PC-3 (cell line): Measurements from ENCODE around the gene EPB41L1.

Experiments
- EZH2 ChIP-seq: fragments of 300-600 bp; sonication (generic); IDR thresholded peaks from one replicate; pipeline ENCODE4 v1.6.1; 2017; ENCODE audit warnings: antibody characterized with exemption, mild to moderate bottlenecking, low read length; ENCODE audit not compliant: unreplicated experiment
- EZH2phosphoT487 ChIP-seq: fragments of 300-600 bp; sonication (generic); IDR thresholded peaks from 2 replicates; pipeline ENCODE4 v1.6.1; 2018; ENCODE audit warnings: mild to moderate bottlenecking, antibody characterized with exemption, low read length, borderline replicate concordance
- TF ChIP-seq, protein P1 (sequence below): fragments of 300-600 bp; sonication (generic); conservative IDR thresholded peaks from 2 replicates; pipeline ENCODE4 v1.5.1; 2017; ENCODE audit warnings: antibody characterized with exemption, low read depth, mild to moderate bottlenecking, low read length

DNA sequence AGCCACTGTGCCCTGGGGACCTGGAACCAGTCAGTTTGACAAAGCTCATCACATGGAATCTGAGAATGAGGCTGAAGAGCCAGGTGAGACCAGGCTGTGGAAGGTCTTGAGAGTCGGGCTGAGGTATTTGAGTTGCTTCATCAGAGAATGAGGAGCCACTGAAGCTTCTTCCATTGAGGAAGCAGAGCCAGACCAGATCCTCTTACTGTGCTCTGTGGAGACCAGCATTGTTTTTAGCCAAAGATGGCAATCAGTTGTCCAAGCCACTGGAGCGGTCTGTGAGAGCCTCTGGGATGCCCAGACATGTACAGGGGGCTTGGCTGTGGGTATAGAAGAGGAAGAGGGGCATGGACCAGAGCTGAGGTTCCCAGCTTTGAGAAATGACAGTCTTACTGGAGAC is 6.1 kb upstream of the EPB41L1 start:
- TF ChIP-seq, protein P1, sequence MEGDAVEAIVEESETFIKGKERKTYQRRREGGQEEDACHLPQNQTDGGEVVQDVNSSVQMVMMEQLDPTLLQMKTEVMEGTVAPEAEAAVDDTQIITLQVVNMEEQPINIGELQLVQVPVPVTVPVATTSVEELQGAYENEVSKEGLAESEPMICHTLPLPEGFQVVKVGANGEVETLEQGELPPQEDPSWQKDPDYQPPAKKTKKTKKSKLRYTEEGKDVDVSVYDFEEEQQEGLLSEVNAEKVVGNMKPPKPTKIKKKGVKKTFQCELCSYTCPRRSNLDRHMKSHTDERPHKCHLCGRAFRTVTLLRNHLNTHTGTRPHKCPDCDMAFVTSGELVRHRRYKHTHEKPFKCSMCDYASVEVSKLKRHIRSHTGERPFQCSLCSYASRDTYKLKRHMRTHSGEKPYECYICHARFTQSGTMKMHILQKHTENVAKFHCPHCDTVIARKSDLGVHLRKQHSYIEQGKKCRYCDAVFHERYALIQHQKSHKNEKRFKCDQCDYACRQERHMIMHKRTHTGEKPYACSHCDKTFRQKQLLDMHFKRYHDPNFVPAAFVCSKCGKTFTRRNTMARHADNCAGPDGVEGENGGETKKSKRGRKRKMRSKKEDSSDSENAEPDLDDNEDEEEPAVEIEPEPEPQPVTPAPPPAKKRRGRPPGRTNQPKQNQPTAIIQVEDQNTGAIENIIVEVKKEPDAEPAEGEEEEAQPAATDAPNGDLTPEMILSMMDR, result no peak
- no peak for TF ChIP-seq EZH2phosphoT487
- no peak for TF ChIP-seq EZH2
